GM12891 (cell line): ENCODE measurements around the gene AFAP1.

Experiments used
- DNase-seq: peaks from one replicate; pipeline ENCODE4 v3.0.0; 2011; ENCODE audit warnings: low spot score; ENCODE audit not compliant: insufficient read length
- FAIRE-seq: peaks from 2 replicates; lab custom pipeline; 2011; peaks lifted over from hg19 to GRCh38; lab: Jason Lieb, UNC
- PAX5 ChIP-seq: IDR thresholded peaks from 2 replicates; pipeline ENCODE4 v1.6.1; 2011; ENCODE audit warnings: low read length, moderate library complexity, mild to moderate bottlenecking; ENCODE audit not compliant: insufficient read depth, severe bottlenecking
- POLR2A ChIP-seq: IDR thresholded peaks from 2 replicates; pipeline ENCODE4 v1.6.1; 2011; ENCODE audit warnings: low read depth, low read length, control low read depth
- POLR2AphosphoS5 ChIP-seq: IDR thresholded peaks from 2 replicates; pipeline ENCODE4 v1.6.1; 2011; ENCODE audit warnings: low read depth, low read length, control low read depth
- POU2F2 ChIP-seq: IDR thresholded peaks from 2 replicates; pipeline ENCODE4 v1.6.1; 2011; ENCODE audit warnings: low read depth, mild to moderate bottlenecking, control low read depth, low read length, moderate library complexity
- SPI1 ChIP-seq: IDR thresholded peaks from 2 replicates; pipeline ENCODE4 v1.6.1; 2011; ENCODE audit warnings: low read depth, low read length, control low read depth
- TAF1 ChIP-seq: IDR thresholded peaks from 2 replicates; pipeline ENCODE4 v1.6.1; 2011; ENCODE audit warnings: low read depth, low read length, control low read depth

Gene AFAP1

DNA sequence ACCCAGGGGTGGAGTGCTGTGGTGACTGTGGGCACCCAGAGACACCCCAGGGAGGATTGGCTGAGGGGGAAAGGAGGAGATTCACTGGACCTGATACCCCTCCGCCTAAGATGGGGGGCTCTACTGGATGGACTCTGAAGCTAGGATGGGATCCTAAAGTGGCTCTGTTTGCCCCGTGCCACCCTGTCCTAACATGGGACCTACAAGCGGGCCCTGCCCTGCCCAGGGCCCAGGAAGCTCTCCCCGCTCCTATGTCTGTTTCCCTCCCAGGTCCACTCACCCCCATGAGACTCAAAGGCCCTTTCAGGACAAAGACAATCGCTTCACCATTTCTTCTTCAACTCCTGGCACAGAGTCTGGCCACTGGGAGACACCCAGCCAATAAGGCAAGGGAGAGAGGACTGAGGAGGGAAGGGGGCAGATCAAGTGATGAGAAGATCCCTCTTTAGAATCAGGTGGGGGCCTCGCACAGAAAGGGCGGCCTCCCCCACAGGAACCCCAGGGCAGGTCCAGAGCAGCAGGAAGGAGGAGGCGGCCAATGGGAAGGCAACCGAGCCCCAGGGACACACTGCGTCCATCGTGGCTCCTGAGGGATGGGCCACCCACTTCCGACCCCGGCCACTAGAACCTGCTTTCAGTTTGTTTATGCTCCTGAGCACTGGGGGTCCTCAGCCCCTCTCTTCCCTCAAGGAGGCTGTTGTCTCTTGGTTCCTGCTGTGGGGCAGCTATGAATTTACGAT lies 155.4 kb downstream of the AFAP1 start:
- DNase-seq = no peak
- TF ChIP-seq TAF1 (no peak), SPI1 (no peak), POLR2A (no peak), POLR2AphosphoS5 (no peak), POU2F2 (no peak), PAX5 (no peak)
- no peak for FAIRE-seq

DNA sequence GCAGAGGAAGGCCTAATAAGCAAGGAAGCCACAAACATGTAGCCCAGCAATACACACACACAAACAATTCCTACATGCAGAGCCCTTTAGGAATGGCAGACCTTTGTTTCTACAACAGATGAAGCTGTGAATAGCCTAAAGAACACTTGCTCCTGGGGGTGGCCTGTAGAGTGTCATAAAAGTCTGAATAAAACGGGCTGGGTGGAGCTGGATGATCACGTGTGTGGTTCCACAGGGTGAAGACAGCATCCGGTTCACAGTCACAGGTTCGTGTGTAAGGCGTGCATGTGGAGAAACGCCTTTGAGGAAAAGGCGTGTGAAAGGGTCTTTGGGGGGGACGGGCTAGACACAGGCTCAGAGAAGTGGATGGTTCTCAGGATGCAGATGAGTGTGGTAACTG lies 156.1 kb downstream of the AFAP1 start:
- DNase-seq (no peak), FAIRE-seq (no peak)
- no peak for TF ChIP-seq PAX5

DNA sequence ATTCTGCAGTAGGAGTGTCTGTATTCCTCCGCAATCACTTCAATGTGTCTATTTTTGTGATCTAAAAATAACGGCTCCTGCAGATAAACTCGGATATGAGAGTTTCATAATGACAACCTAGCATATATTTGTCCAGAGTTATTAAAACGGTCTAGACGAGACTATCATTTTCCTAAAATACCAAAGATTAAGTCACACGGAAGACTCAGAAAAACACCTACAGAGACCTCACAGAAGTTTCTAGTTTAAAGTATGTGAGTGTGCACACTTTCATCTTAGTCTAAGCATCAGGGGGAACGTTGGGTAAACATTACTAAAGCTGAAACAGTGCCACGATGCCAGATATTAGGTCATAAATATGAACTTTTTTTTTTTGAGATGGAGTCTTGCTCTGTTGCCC lies 156.9 kb downstream of the AFAP1 start:
- DNase-seq (no peak), FAIRE-seq (no peak)
- TF ChIP-seq POU2F2 (no peak), POLR2AphosphoS5 (no peak)

DNA sequence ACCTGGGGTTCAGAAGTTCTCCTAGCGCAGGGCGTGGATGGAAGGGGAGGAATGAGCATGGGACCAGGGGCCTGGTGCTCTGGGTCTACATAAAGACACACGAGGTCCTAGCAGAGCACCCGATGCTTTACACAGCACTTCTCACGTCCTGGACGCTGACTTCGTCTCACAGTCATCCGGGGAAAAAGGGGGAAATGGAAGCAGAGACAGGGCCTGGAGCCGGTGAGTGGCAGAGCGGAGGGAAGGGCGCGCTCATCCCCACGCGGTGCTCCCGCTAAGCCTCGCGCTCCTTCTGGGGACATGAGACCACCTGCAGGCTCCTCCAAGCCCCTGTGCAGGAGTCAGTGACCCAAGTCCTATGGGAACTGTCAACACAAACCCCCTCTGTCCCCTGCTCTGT lies 157.7 kb downstream of the AFAP1 start:
- DNase-seq = no peak
- TF ChIP-seq PAX5 (no peak), POLR2AphosphoS5 (no peak), POLR2A (no peak), TAF1 (no peak), POU2F2 (no peak), SPI1 (no peak)
- no peak for FAIRE-seq

DNA sequence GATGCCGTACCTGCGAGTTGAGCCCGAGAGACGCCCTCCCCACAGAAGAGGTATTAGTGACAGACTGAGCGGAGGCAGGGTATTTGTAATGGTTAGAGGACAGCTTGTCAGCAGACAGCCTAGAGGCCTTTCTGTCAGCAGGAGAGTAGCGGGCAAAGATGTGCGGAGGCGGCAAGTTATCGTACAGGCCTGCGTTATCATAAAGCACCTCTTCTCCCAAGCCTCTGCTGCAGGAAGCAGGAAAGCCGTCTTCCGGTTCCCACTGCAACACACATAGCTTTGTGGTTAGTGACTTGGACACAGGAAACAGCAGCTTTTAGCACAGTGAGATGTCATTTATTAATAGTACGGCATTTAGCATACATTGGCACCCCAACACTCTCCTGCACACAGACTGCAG lies 158.3 kb downstream of the AFAP1 start:
- FAIRE-seq (peak; percentile 26), DNase-seq (no peak)
- TF ChIP-seq POU2F2 (no peak), POLR2AphosphoS5 (no peak), POLR2A (no peak), PAX5 (no peak), TAF1 (no peak), SPI1 (no peak)

DNA sequence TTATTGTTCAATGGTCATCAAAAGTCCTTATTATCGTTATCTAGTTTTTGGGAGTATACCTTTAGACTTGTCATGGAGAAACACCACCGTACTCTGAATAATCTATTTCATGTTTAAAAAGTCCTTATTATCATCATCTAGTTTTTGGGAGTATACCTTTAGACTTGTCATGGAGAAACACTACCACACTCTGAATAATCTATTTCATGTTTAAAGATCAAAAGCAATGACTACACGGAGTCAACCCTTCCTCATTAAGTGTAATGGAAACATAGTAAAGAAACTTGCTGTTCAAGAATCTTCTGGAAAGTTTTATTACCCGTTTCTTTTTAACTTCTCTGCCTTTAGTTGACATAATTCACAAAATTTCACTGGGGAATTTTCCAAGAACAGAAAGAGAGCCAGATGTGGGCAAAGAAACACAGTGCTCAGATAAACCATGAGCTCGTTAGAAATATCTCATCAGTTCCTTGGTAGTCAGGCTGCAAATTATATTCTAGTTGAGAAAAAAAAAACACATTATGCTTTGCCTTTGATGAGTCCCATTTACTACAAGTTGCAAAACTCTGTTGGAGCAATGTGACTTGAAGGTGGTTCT lies 158.8 kb downstream of the AFAP1 start:
- DNase-seq (no peak), FAIRE-seq (no peak)
- TF ChIP-seq TAF1 = no peak
- TF ChIP-seq PAX5 = no peak
- no peak for TF ChIP-seq POLR2A
- no peak for TF ChIP-seq SPI1
- no peak for TF ChIP-seq POU2F2

DNA sequence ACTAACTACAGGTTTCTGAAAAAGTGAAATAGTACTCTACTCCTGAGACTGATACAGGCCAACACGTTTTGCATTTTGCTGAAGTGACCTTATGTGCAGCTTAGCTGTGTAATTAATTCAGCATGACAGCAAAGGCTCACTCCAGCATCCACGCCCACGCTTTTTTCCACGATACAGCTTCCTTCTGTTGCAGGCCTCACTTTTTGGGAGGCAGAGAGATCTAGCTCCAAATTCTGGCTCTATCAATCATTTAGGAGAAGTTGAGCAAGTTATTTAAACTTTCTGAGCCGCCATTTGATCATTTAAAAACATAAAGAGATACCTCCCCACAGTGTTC lies 160.3 kb downstream of the AFAP1 start:
- FAIRE-seq = no peak
- no peak for DNase-seq
- TF ChIP-seq POLR2AphosphoS5 (no peak), POU2F2 (no peak), TAF1 (no peak), SPI1 (no peak), PAX5 (no peak), POLR2A (no peak)

DNA sequence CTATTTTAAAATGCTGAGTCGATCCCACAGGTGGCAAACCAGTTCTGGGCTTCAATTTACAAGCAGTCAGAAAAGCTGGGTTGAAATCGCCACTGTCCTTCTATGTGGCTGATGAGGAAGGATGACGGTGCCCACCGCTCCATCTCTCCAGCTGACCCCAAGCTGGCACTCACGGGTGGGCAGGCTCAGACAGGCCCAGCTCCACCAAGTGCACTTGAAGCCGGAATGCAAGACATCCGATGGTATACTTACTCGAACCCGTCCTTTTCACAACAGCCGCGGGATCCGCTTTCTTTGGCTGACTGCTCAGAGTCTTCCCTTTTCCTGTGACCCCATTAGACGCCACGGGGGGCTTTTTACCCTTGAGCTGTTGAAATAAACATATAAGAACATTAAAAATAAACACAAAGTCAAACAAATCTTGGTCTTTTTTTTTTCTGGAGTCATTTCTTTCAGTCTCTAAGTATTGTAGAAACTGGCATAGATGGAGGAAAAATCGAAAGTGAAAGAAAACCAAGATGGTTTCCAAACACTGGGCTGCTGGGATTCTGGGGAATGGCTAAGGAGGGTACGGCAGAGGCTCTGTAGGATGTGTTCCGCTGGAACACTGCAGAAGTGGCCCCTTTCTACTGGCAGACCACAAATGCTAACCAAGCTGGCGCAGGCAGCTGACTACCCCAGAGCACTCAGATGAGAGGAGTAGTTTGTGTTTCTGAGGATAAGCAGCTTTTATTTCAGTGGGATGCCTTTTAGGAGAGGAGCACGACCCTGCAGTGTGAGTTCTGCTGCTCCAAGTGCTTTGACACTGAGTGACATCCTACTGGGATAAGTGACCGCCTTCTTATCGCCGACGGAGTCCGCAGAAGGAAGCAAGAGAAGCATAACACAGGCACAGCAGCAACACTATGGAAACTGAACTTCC lies 160.9 kb downstream of the AFAP1 start:
- FAIRE-seq (peak; percentile 16), DNase-seq (no peak)
- no peak for TF ChIP-seq PAX5
- TF ChIP-seq POLR2AphosphoS5 = no peak
- TF ChIP-seq TAF1 = no peak
- no peak for TF ChIP-seq POLR2A
- no peak for TF ChIP-seq POU2F2
- no peak for TF ChIP-seq SPI1

DNA sequence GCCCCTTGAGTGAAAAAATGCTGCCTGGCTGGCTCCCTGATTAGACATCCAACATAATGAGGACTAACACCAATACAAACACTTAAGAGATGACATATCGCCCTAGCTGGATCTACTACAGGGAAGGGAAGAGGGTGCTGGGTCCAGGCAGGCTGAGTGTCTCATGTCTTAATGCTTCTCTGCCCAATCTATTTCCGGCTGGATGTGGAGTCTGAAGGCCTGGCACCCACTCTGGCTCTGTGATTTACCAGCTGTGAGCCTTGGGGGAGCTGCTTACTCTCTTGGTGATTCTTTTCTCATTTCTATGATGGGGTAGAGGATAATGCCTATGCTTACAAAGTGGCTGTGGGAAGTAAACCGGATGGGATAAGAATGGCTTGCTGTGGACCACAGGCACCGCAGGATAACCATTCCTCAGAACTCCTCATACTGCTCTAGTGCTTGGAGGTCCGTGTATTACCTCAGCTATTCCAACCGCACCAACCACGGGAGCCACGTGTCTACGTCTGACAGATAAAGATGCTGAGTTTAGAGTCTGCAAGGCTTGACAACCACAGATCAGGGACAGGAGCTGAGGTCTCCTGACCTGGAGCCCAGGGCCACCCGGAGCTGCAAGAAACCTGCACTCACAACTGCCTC lies 161.7 kb downstream of the AFAP1 start:
- FAIRE-seq = no peak
- no peak for TF ChIP-seq POLR2AphosphoS5
- TF ChIP-seq PAX5 = no peak
- no peak for TF ChIP-seq POU2F2
- no peak for TF ChIP-seq TAF1
- TF ChIP-seq POLR2A = no peak
- no peak for TF ChIP-seq SPI1

More for the DNA sequence above, 161.7 kb downstream of the AFAP1 start:
- no peak for DNase-seq
